Gastrocnemius medialis (tissue), 4 donors: ENCODE measurements around the gene HDAC10.

Experiments
- POLR2A ChIP-seq, 2 donors: fragments of 450-650 bp; IDR thresholded peaks; one replicate each; pipeline ENCODE4 v1.6.1; 2017; ENCODE audit warnings: antibody characterized with exemption in 2 of 2, mild to moderate bottlenecking in 2 of 2, moderate library complexity in 2 of 2
- TF ChIP-seq, protein P1 (sequence below), 5 experiments: fragments of 450-650 bp in 3 of 5; fragments of 200-600 bp in 2 of 5; sonication (generic) in 2 of 5; IDR thresholded peaks in 4 of 5; conservative IDR thresholded peaks in 1 of 5; 1 replicate in 4 of 5; 2 replicates in 1 of 5; pipeline ENCODE4 v1.5.1; 2016 to 2019; ENCODE audit warnings: antibody characterized with exemption in 5 of 5, mild to moderate bottlenecking in 3 of 5, moderate library complexity in 3 of 5

DNA sequence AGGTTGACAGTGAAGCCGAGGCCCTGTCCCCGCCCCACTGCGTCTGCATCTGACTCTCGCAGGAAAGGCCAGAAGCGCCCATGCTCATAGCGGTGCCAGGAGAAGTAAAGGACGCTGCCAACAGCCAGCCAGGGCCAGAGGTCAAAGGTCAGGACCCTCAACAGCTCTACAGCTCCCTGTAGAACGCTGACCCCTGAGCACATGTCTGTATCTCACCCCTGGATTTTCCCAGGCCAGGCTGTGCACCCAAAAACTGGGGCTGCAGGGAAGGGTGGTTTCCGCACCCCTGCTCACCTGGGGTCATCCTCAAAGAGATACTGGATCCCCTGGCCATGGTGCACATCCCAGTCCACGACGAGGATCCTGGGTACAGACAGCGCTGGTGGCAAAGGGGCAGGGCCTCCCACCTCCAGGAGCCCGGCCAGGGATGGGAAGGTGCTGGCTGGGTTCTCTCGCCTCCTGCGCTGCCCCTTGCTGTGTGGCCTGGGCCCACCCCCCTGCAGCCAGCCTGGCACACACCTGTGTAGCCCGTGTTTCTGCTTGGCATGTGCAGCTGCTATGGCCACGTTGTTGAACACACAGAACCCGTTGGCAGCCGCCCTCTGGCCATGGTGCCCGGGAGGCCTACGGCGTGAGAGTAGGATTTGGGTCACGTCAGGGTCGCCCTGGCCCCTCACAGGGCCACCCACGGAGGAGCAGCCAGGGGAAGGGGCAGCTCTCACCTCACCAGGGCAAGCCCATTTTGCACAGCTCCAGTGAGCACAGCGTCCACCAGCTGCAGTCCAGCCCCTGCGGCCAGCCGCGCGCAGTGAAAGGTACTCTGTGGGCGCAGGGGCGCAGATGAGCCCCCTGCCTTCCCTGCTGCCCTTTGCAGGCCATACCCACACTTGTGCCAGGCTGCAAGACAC lies 1.5 kb downstream of the HDAC10 start:
- TF ChIP-seq, protein P1, sequence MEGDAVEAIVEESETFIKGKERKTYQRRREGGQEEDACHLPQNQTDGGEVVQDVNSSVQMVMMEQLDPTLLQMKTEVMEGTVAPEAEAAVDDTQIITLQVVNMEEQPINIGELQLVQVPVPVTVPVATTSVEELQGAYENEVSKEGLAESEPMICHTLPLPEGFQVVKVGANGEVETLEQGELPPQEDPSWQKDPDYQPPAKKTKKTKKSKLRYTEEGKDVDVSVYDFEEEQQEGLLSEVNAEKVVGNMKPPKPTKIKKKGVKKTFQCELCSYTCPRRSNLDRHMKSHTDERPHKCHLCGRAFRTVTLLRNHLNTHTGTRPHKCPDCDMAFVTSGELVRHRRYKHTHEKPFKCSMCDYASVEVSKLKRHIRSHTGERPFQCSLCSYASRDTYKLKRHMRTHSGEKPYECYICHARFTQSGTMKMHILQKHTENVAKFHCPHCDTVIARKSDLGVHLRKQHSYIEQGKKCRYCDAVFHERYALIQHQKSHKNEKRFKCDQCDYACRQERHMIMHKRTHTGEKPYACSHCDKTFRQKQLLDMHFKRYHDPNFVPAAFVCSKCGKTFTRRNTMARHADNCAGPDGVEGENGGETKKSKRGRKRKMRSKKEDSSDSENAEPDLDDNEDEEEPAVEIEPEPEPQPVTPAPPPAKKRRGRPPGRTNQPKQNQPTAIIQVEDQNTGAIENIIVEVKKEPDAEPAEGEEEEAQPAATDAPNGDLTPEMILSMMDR (IDR thresholded peaks at IDR 0.05 in 4 of 5, conservative IDR thresholded peaks at IDR 0.05 in 1 of 5) = no peak
- TF ChIP-seq POLR2A (IDR thresholded peaks at IDR 0.05) = no peak
